ENCODE measurements around the gene PDILT.
"Not testable (repeated sequence)": the region's sequence is repeated elsewhere in the genome, so short reads cannot be mapped to it uniquely, and the experiment has no call there.

The PDILT gene

GRCh38 chr16:20430948-20431347 is 26.4 kb upstream of the PDILT start:
- TF ChIP-seq CTCF (IDR thresholded peaks at IDR 0.05; ENCODE audit: low read depth, low read length, missing control alignments): no peak
- Histone ChIP-seq H3K27ac (no peak overlapping the region), H3K36me3 (replicated peaks) (no peaks in the 10 kb centered on the region), H3K4me3 (ENCODE audit: low read depth, low read length) (no peak overlapping the region), H3K27me3 (replicated peaks) (no peaks in the 10 kb centered on the region)
- DNase-seq: no peak
- in situ Hi-C loops (cut with HindIII; ENCODE audit: low pct_ligation_motif_present, low sequenced_read_pairs): no loop called here

- H3K27me3 ChIP-seq (replicated peaks); H3K4me3 ChIP-seq (ENCODE audit: low read depth, low read length); in situ Hi-C loops (cut with HindIII; ENCODE audit: low pct_ligation_motif_present, low sequenced_read_pairs); DNase-seq; H3K36me3 ChIP-seq (replicated peaks); H3K27ac ChIP-seq: not testable (repeated sequence)
Measured at GRCh38 chr16:20430480-20430879, 25.9 kb upstream of the PDILT start.

- H3K36me3 ChIP-seq (replicated peaks); in situ Hi-C loops (cut with HindIII; ENCODE audit: low pct_ligation_motif_present, low sequenced_read_pairs); H3K4me3 ChIP-seq (ENCODE audit: low read depth, low read length); H3K27me3 ChIP-seq (replicated peaks); H3K27ac ChIP-seq; DNase-seq: not testable (repeated sequence)
Measured at GRCh38 chr16:20429499-20429898, 25.0 kb upstream of the PDILT start.

- H3K27ac ChIP-seq; H3K4me3 ChIP-seq (ENCODE audit: low read depth, low read length); DNase-seq; in situ Hi-C loops (cut with HindIII; ENCODE audit: low pct_ligation_motif_present, low sequenced_read_pairs); H3K36me3 ChIP-seq (replicated peaks); H3K27me3 ChIP-seq (replicated peaks): not testable (repeated sequence)
Measured at GRCh38 chr16:20427401-20427797, 22.9 kb upstream of the PDILT start.

GRCh38 chr16:20424129-20424866 is 19.8 kb upstream of the PDILT start:
- DNase-seq: no peak
- TF ChIP-seq CTCF (IDR thresholded peaks at IDR 0.05; ENCODE audit: low read depth, low read length, missing control alignments): no peak
- H3K36me3 ChIP-seq (replicated peaks): no peaks in the 10 kb centered on the region
- H3K27me3 ChIP-seq (replicated peaks): no peaks in the 10 kb centered on the region
- H3K27ac ChIP-seq: no peak overlapping the region
- no peak overlapping the region for H3K4me3 ChIP-seq (ENCODE audit: low read depth, low read length)
- in situ Hi-C loops (cut with HindIII; ENCODE audit: low pct_ligation_motif_present, low sequenced_read_pairs): no loop called here

- H3K36me3 ChIP-seq (replicated peaks); H3K27me3 ChIP-seq (replicated peaks); H3K27ac ChIP-seq; DNase-seq; H3K4me3 ChIP-seq (ENCODE audit: low read depth, low read length); in situ Hi-C loops (cut with HindIII; ENCODE audit: low pct_ligation_motif_present, low sequenced_read_pairs): not testable (repeated sequence)
Measured at GRCh38 chr16:20423772-20424128, 19.2 kb upstream of the PDILT start.

- in situ Hi-C loops (cut with HindIII; ENCODE audit: low pct_ligation_motif_present, low sequenced_read_pairs); H3K27ac ChIP-seq; H3K27me3 ChIP-seq (replicated peaks); DNase-seq; H3K36me3 ChIP-seq (replicated peaks); H3K4me3 ChIP-seq (ENCODE audit: low read depth, low read length): not testable (repeated sequence)
Measured at GRCh38 chr16:20421748-20422147, 17.2 kb upstream of the PDILT start.

- H3K36me3 ChIP-seq (replicated peaks); in situ Hi-C loops (cut with HindIII; ENCODE audit: low pct_ligation_motif_present, low sequenced_read_pairs); H3K27me3 ChIP-seq (replicated peaks); DNase-seq; H3K4me3 ChIP-seq (ENCODE audit: low read depth, low read length); H3K27ac ChIP-seq: not testable (repeated sequence)
Measured at GRCh38 chr16:20419093-20419492, 14.6 kb upstream of the PDILT start.

- Histone ChIP-seq H3K27me3 (replicated peaks) (no peaks in the 10 kb centered on the region), H3K27ac (no peak overlapping the region), H3K36me3 (replicated peaks) (no peaks in the 10 kb centered on the region), H3K4me3 (ENCODE audit: low read depth, low read length) (no peak overlapping the region)
- TF ChIP-seq CTCF (IDR thresholded peaks at IDR 0.05; ENCODE audit: low read depth, low read length, missing control alignments): no peak
- in situ Hi-C loops (cut with HindIII; ENCODE audit: low pct_ligation_motif_present, low sequenced_read_pairs): no loop called here
- no peak for DNase-seq
Measured at GRCh38 chr16:20415541-20415940, 11.0 kb upstream of the PDILT start.
